HG03025 (cell line): Measurements from ENCODE around the gene GPR161.

Experiments
- ATAC-seq: cut with Tn5 transposase; IDR thresholded peaks from one replicate; pipeline ENCODE4 v1.9.1; 2021; ENCODE audit warnings: mild to moderate bottlenecking, moderate library complexity; ENCODE audit not compliant: unreplicated experiment, low FRiP score

Gene GPR161

GRCh38 chr1:168050880-168051279, 85.8 kb downstream of the GPR161 start:
- ATAC-seq = no peak

- no peak for ATAC-seq
These were observed 86.4 kb downstream of the GPR161 start for GRCh38 chr1:168050307-168050706.

GRCh38 chr1:168045311-168045710, 91.4 kb downstream of the GPR161 start:
- ATAC-seq = no peak

- no peak for ATAC-seq
These were observed 94.4 kb downstream of the GPR161 start for GRCh38 chr1:168042362-168042761.

GRCh38 chr1:168035345-168035744, 101.4 kb downstream of the GPR161 start:
- ATAC-seq = no peak

- no peak for ATAC-seq
These were observed 104.7 kb downstream of the GPR161 start for GRCh38 chr1:168032029-168032428.

GRCh38 chr1:168031627-168032026, 105.1 kb downstream of the GPR161 start:
- ATAC-seq = no peak

GRCh38 chr1:168031198-168031597, 105.5 kb downstream of the GPR161 start:
- no peak for ATAC-seq
